Bronchial epithelial cell (primary cell): Measurements from ENCODE around the gene CTDSPL. TPM values are rescaled to one million over a fixed set of nuclear protein-coding genes. Genes with fewer than 3 reads are reported as not detected.

ENCODE experiments used
- DNase-seq: peaks from one replicate; pipeline ENCODE4 v3.0.0-alpha.2; 2010; ENCODE audit warnings: low read depth
- FAIRE-seq: peaks from 2 replicates; lab custom pipeline; 2011; peaks lifted over from hg19 to GRCh38; lab: Jason Lieb, UNC
- H3K27me3 ChIP-seq: 2 replicates; pipeline ENCODE4 v1.5.1; 2011; ENCODE audit warnings: low read length; ENCODE audit not compliant: control insufficient read depth, insufficient read depth
- H3K36me3 ChIP-seq: 2 replicates; pipeline ENCODE4 v1.5.1; 2011; ENCODE audit warnings: low read length; ENCODE audit not compliant: control insufficient read depth, insufficient read depth
- H3K4me3 ChIP-seq: 2 replicates; pipeline ENCODE4 v1.5.1; 2011; ENCODE audit warnings: mild to moderate bottlenecking, low read depth, low read length, control low read depth
- total RNA-seq: library from RNA; depleted of rRNA; stranded (reverse); fragments of >200 nt; gene quantifications from 2 replicates; pipeline ENCODE4 v1.2.1, GENCODE V29; 2014
- TF ChIP-seq, protein P1 (sequence below): IDR thresholded peaks from 2 replicates; pipeline ENCODE4 v1.5.1; 2011; ENCODE audit warnings: mild to moderate bottlenecking, moderate library complexity, low read length, control low read depth, inconsistent platforms; ENCODE audit not compliant: insufficient read depth, severe bottlenecking

Gene CTDSPL
- total RNA-seq, 1 donor from 2014 or later, result 80.6 TPM

DNA sequence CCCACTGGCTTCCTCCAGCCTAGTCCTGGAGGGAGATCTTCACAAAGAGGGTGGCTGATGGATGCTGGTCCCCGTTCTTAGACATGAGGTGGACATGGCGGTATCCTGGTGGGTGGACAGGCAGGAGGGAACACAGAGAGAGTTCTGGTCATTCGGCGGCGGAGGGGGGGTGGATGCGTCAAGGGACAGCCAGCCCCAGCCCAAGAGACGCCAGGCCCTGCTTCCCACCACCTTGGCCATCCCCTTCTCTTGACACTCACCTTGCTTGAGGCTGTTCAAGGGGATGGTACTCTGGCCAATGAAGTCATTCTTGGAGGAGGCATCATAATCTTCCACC is 146.0 kb downstream of the CTDSPL start:
- Histone ChIP-seq H3K36me3 (peaks cover 22% of the 10 kb centered on the region), H3K27me3 (no peaks in the 10 kb centered on the region), H3K4me3 (no peak overlapping the region)
- no peak for FAIRE-seq
- DNase-seq, result no peak
- TF ChIP-seq, protein P1, sequence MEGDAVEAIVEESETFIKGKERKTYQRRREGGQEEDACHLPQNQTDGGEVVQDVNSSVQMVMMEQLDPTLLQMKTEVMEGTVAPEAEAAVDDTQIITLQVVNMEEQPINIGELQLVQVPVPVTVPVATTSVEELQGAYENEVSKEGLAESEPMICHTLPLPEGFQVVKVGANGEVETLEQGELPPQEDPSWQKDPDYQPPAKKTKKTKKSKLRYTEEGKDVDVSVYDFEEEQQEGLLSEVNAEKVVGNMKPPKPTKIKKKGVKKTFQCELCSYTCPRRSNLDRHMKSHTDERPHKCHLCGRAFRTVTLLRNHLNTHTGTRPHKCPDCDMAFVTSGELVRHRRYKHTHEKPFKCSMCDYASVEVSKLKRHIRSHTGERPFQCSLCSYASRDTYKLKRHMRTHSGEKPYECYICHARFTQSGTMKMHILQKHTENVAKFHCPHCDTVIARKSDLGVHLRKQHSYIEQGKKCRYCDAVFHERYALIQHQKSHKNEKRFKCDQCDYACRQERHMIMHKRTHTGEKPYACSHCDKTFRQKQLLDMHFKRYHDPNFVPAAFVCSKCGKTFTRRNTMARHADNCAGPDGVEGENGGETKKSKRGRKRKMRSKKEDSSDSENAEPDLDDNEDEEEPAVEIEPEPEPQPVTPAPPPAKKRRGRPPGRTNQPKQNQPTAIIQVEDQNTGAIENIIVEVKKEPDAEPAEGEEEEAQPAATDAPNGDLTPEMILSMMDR, result no peak

DNA sequence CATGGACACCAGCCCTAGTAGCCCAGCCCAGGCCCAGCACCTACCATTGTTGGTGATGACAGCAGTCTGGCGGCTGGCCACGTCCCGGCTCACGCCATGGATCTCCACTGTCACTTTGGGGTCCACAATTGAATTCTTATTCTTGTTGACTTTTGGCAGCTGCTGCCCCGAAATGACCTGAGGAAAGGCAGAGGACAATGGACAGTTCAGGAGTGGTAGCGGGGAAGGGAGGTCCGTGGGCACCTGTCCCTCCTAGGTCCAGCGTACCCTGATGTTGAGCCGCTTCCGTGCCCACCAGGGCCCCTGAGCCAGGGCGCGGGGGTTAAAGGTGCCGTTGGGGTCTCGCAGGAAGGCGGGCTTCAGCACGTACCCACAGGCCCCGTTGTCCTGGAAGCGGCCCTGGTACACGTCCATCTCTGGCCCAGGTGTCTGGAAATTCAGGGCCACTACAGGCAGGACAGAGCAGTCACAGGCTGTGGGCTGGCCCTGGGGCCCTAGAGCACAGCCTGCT is 146.6 kb downstream of the CTDSPL start:
- FAIRE-seq (no peak), DNase-seq (no peak)
- TF ChIP-seq, protein P1, result no peak
- H3K36me3 ChIP-seq, result peaks cover 20% of the 10 kb centered on the region
- H3K4me3 ChIP-seq, result no peak overlapping the region
- H3K27me3 ChIP-seq, result no peaks in the 10 kb centered on the region

DNA sequence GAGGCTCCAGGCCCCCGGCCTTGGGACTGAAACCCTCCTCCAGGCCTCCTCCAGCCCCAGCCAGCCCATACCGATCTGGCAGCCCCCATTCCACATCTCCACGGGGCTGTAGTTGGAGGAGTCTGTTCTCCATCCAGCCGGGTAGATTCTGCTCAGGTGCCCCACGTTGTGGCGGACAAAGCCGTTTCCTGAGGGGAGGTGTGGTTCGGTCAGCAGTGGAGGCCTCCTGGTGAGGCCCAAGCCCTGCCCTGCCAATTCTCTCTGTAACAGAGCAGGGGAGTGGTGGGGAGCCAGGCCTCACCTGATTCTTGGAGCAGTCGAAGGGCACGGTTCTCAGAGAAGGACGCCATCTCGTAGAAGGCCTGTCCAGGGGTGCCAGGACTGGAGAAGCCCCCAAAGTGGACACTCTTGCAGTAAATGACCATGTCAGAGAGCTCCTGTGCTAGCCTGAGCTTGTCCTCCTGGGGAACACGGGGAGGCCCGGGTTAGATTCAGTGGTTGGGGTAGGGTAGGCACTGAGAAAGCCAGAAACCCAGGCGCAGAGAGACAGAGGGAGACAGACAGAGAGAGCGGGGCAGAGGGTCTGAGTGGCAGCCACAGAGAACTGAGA is 147.4 kb downstream of the CTDSPL start:
- Histone ChIP-seq H3K36me3 (peaks cover 19% of the 10 kb centered on the region), H3K27me3 (no peaks in the 10 kb centered on the region), H3K4me3 (no peak overlapping the region)
- FAIRE-seq (no peak), DNase-seq (no peak)
- TF ChIP-seq, protein P1, result no peak

DNA sequence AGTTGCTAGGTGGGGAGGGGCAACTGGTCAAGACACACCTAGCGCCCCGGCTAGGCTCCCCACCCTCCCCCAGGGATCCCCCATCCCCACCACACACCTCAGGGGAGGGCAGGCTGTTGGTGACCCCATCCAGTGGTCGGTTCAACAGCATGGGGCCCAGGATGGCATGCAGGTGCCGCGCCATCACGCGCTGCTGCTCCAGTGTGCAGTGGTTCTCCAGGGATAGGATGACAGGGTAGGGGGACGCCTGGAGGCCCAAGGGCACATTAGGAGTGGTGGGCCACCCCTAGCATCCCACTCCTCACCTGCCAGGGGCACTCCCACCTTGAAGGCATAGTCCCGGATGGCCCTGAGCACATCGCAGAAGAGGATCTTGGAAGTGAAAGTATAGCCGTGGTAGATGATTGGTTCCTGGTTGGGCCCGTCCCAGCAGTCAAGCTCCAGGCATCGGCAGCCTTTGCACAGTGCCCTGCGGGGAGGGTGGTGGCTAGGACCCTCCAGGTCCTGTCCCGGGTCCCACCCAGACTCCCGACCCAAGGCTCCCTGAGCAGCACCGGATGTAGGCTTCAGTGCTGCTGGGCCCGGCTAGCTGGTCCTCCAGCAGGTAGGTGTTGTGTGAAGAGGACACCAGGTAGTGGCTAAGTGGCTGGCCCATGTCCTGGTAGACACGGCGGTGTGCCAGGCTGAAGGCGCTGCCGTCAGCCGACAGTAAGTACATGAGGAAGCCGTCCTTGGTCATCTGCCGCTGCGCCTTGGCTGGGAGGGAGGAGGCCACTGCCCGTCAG is 148.3 kb downstream of the CTDSPL start:
- FAIRE-seq (no peak), DNase-seq (no peak)
- Histone ChIP-seq H3K27me3 (no peaks in the 10 kb centered on the region), H3K4me3 (no peak overlapping the region), H3K36me3 (peaks cover 17% of the 10 kb centered on the region)
- TF ChIP-seq, protein P1, result no peak

DNA sequence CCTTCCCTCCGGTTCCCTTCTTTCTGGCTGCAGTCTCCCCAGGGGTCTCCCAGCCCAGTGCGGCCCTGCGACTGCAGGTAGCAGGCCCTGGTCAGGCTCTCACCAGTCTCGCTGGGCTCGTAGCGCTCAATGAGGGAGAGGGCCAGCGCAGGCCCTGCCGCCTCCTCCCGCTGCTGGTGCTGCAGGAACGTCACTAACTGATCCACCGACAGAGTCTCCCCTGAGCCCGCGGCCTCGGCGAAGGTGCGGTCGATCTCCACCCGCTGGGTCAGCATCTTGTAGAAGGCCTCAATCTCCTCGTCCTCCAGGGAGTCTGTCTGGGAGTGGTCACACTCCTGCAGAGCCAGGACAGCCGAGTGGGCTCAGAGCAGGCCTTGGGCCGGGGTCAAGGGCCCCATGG is 149.4 kb downstream of the CTDSPL start:
- FAIRE-seq, result no peak
- Histone ChIP-seq H3K36me3 (peaks cover 20% of the 10 kb centered on the region), H3K4me3 (no peak overlapping the region)

More for the DNA sequence above, 149.4 kb downstream of the CTDSPL start:
- TF ChIP-seq, protein P1, result no peak
- H3K27me3 ChIP-seq, result no peaks in the 10 kb centered on the region
- no peak for DNase-seq
